Fibroblast of skin of right biceps (primary cell): ENCODE data around the gene PURA.

ENCODE experiments used
- DNase-seq: peaks from one replicate; pipeline ENCODE4 v3.0.0-alpha.2; 2013

The PURA gene

GRCh38 chr5:140165101-140165922 is 51.4 kb downstream of the PURA start:
- DNase-seq = no peak

GRCh38 chr5:140165923-140166270 is 52.0 kb downstream of the PURA start:
- DNase-seq = no peak

GRCh38 chr5:140166911-140167310 is 53.0 kb downstream of the PURA start:
- DNase-seq = no peak

- DNase-seq = no peak
Measured at GRCh38 chr5:140168371-140168770, 54.5 kb downstream of the PURA start.

GRCh38 chr5:140169410-140169809 is 55.5 kb downstream of the PURA start:
- no peak for DNase-seq

GRCh38 chr5:140172483-140172882 is 58.6 kb downstream of the PURA start:
- DNase-seq = no peak

GRCh38 chr5:140174014-140174413 is 60.1 kb downstream of the PURA start:
- no peak for DNase-seq

GRCh38 chr5:140174465-140175366 is 60.8 kb downstream of the PURA start, which contains the start of gene CYSTM1:
CYSTM1 (plus strand) TSS chr5:140175188; CDS start chr5:140194466, 19,278 bp downstream.
- peak; percentile 90 for DNase-seq
